IPS-20b (cell line): Measurements from ENCODE around the gene XRCC5.

Source experiments
- H3K27ac ChIP-seq: one replicate; pipeline ENCODE4 v1.5.1; 2013; ENCODE audit warnings: low read length
- H3K27me3 ChIP-seq: 2 replicates; pipeline ENCODE4 v1.6.1; 2013; ENCODE audit warnings: mild to moderate bottlenecking, low read length, inconsistent platforms; ENCODE audit not compliant: insufficient read depth
- H3K36me3 ChIP-seq: 2 replicates; pipeline ENCODE4 v1.6.1; 2013; ENCODE audit warnings: low read depth, mild to moderate bottlenecking, inconsistent platforms, low read length, moderate library complexity; ENCODE audit not compliant: insufficient read depth
- H3K4me1 ChIP-seq: 2 replicates; pipeline ENCODE4 v1.6.1; 2013; ENCODE audit warnings: mild to moderate bottlenecking, control low read depth, inconsistent platforms, low read length, moderate library complexity; ENCODE audit not compliant: insufficient read depth
- H3K4me3 ChIP-seq: 2 replicates; pipeline ENCODE4 v1.5.1; 2013; ENCODE audit warnings: mild to moderate bottlenecking, low read length, inconsistent platforms
- H3K9ac ChIP-seq: 2 replicates; pipeline ENCODE4 v1.6.1; 2013; ENCODE audit warnings: low read depth, mild to moderate bottlenecking, inconsistent platforms, low read length, moderate library complexity
- H3K9me3 ChIP-seq: 2 replicates; pipeline ENCODE4 v1.6.1; 2013; ENCODE audit warnings: mild to moderate bottlenecking, low read depth, low read length, inconsistent platforms; ENCODE audit not compliant: insufficient read depth

Gene XRCC5

DNA sequence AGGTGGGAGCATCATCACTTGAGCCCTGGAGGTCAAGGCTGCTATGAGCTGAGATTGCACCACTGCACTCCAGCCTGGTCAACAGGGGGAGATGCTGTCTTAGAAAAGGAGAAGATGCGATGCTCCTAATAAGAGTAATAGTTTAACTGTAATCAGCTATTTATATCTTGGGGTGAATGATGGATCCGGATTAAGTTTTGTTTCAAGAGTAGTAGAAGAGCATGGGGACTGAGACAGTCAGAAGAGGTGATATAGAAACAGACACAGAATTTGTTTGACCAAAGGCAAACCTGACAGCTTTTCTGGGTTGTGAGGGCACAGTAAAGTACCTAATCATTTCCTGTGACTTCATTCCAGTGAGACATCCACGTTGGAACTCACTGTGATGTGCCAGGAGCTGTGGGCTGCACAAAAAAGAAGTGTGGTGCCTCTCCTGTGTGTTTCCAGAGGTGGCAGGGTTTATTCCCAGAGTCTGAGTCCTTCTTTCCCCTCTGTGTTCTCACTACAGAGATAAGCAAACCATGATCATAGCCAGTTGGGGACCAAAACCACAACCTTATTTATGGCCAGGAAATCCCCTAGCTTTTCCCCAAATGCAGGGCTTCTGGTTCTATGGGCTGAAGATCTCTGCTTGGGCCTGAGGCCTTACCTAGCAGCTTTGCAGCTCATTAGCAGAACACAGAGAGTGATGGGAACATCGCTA is 113.7 kb downstream of the XRCC5 start:
- Histone ChIP-seq H3K4me3 (no peak overlapping the region), H3K9me3 (no peaks in the 10 kb centered on the region), H3K9ac (no peak overlapping the region), H3K4me1 (no peaks in the 10 kb centered on the region; the same call in 1 of the 2 replicates), H3K36me3 (peaks cover 12% of the 10 kb centered on the region; the same call in 1 of the 2 replicates), H3K27me3 (no peaks in the 10 kb centered on the region), H3K27ac (no peak overlapping the region)

DNA sequence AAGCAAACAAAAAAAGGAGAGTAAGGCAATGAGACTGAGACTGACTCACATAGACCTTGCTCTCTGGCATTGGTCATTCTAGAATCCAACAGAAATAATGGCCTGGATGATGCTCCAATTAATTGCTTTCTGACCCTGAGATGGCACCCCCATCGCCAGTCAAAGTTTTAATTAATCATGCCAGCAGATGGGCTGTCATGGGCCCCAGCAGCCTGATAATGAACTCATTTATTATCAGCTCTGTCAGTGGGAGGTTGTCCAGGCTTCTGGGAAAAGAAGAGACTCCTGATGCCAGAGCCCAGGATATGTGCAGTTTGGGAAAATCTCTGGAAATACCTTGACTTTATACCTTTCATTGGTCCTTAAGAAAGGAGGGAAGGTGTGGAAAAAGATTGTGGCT is 115.2 kb downstream of the XRCC5 start:
- no peaks in the 10 kb centered on the region for H3K36me3 ChIP-seq
- H3K27ac ChIP-seq = no peak overlapping the region
- no peaks in the 10 kb centered on the region; the same call in 1 of the 2 replicates for H3K4me1 ChIP-seq
- H3K9ac ChIP-seq = no peak overlapping the region
- no peaks in the 10 kb centered on the region for H3K27me3 ChIP-seq
- no peaks in the 10 kb centered on the region for H3K9me3 ChIP-seq
- no peak overlapping the region for H3K4me3 ChIP-seq

GRCh38 chr2:216229277-216229914 is 120.2 kb downstream of the XRCC5 start:
- Histone ChIP-seq H3K4me1 (no peaks in the 10 kb centered on the region), H3K4me3 (no peak overlapping the region), H3K9me3 (peaks cover 9% of the 10 kb centered on the region; the same call in 1 of the 2 replicates), H3K9ac (no peak overlapping the region), H3K27me3 (no peaks in the 10 kb centered on the region), H3K27ac (no peak overlapping the region), H3K36me3 (no peaks in the 10 kb centered on the region)

GRCh38 chr2:216231867-216232266 is 122.7 kb downstream of the XRCC5 start:
- H3K27ac ChIP-seq = no peak overlapping the region
- H3K4me3 ChIP-seq = no peak overlapping the region
- no peaks in the 10 kb centered on the region for H3K36me3 ChIP-seq
- H3K27me3 ChIP-seq = no peaks in the 10 kb centered on the region
- peaks cover 9% of the 10 kb centered on the region; the same call in 1 of the 2 replicates for H3K9me3 ChIP-seq
- H3K4me1 ChIP-seq = no peaks in the 10 kb centered on the region
- no peak overlapping the region for H3K9ac ChIP-seq

- peaks cover 9% of the 10 kb centered on the region; the same call in 1 of the 2 replicates for H3K9me3 ChIP-seq
- H3K27ac ChIP-seq = no peak overlapping the region
- H3K4me1 ChIP-seq = no peaks in the 10 kb centered on the region
- no peaks in the 10 kb centered on the region for H3K27me3 ChIP-seq
- no peaks in the 10 kb centered on the region for H3K36me3 ChIP-seq
- H3K4me3 ChIP-seq = no peak overlapping the region
- no peak overlapping the region for H3K9ac ChIP-seq
These were observed 123.6 kb downstream of the XRCC5 start for GRCh38 chr2:216232721-216233120.

GRCh38 chr2:216233281-216233995 is 124.3 kb downstream of the XRCC5 start:
- H3K9ac ChIP-seq = no peak overlapping the region
- H3K4me3 ChIP-seq = no peak overlapping the region
- no peaks in the 10 kb centered on the region for H3K36me3 ChIP-seq
- H3K4me1 ChIP-seq = no peaks in the 10 kb centered on the region
- H3K9me3 ChIP-seq = peaks cover 9% of the 10 kb centered on the region; the same call in 1 of the 2 replicates
- H3K27ac ChIP-seq = no peak overlapping the region
- no peaks in the 10 kb centered on the region for H3K27me3 ChIP-seq

GRCh38 chr2:216234106-216234505 is 125.0 kb downstream of the XRCC5 start:
- H3K36me3 ChIP-seq = no peaks in the 10 kb centered on the region
- peaks cover 9% of the 10 kb centered on the region; the same call in 1 of the 2 replicates for H3K9me3 ChIP-seq
- no peak overlapping the region for H3K27ac ChIP-seq
- H3K4me1 ChIP-seq = no peaks in the 10 kb centered on the region
- no peak overlapping the region for H3K4me3 ChIP-seq
- H3K27me3 ChIP-seq = no peaks in the 10 kb centered on the region
- H3K9ac ChIP-seq = no peak overlapping the region

GRCh38 chr2:216235462-216235861 is 126.3 kb downstream of the XRCC5 start:
- Histone ChIP-seq H3K9ac (no peak overlapping the region), H3K4me1 (no peaks in the 10 kb centered on the region), H3K4me3 (no peak overlapping the region), H3K27me3 (no peaks in the 10 kb centered on the region), H3K27ac (no peak overlapping the region), H3K36me3 (no peaks in the 10 kb centered on the region), H3K9me3 (peaks cover 9% of the 10 kb centered on the region; the same call in 1 of the 2 replicates)

DNA sequence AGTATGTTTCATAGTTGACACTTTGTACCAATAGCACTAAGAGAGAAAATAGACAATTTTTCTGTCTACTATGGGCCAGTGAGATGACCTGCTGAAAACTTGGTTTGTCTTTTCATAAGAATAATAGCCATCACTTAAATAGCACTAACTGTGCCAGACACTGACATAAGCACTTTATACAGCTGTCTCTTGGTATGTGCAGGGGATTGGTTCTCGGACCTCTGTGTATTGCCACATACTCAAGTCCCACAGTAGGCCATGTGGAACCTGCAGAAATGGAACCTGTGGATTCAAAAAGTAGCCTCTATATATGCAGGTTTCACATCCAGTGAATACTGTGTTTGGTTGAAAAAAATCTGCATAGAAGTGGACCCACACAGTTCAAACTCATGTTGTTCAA is 126.7 kb downstream of the XRCC5 start:
- Histone ChIP-seq H3K4me3 (no peak overlapping the region), H3K36me3 (no peaks in the 10 kb centered on the region), H3K27ac (no peak overlapping the region), H3K9ac (no peak overlapping the region), H3K9me3 (peaks cover 9% of the 10 kb centered on the region; the same call in 1 of the 2 replicates), H3K27me3 (no peaks in the 10 kb centered on the region), H3K4me1 (no peaks in the 10 kb centered on the region)

DNA sequence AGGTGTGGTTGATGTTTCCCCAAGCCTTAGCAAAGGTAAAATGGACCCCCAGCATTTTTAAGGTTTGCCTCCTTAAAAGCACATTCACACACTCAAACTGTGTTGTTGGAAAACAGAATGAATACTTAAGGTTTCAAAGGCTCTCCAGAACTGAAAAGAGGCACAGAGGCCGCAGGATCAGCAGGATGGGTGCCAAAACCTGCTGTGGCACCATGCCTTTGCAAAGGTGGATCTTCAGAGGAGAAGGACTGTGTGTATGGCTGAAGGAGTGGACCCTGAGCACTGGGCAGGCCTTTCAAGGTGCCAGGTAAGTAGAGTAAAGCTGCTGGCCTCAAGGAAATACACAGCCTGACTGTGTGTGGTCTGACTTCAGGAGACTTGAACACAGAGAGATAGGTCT is 127.3 kb downstream of the XRCC5 start:
- Histone ChIP-seq H3K27me3 (no peaks in the 10 kb centered on the region), H3K27ac (no peak overlapping the region), H3K9me3 (peaks cover 8% of the 10 kb centered on the region; the same call in 1 of the 2 replicates), H3K4me1 (no peaks in the 10 kb centered on the region), H3K36me3 (no peaks in the 10 kb centered on the region), H3K4me3 (no peak overlapping the region), H3K9ac (no peak overlapping the region)

GRCh38 chr2:216242365-216242764 is 133.2 kb downstream of the XRCC5 start:
- no peaks in the 10 kb centered on the region for H3K27me3 ChIP-seq
- H3K27ac ChIP-seq = no peak overlapping the region
- H3K4me3 ChIP-seq = no peak overlapping the region; the same call in 1 of the 2 replicates
- H3K9me3 ChIP-seq = no peaks in the 10 kb centered on the region
- no peaks in the 10 kb centered on the region for H3K36me3 ChIP-seq
- H3K4me1 ChIP-seq = peaks cover 8% of the 10 kb centered on the region; the same call in 1 of the 2 replicates
- no peak overlapping the region; the same call in 1 of the 2 replicates for H3K9ac ChIP-seq
